IPS-15b (cell line): Measurements from ENCODE around the gene GRIFIN.

Experiments
- H3K27me3 ChIP-seq: one replicate; pipeline ENCODE4 v1.6.1; 2013; ENCODE audit warnings: low read length; ENCODE audit not compliant: control insufficient read depth, insufficient read depth
- H3K36me3 ChIP-seq: one replicate; pipeline ENCODE4 v1.6.1; 2013; ENCODE audit warnings: low read length; ENCODE audit not compliant: control insufficient read depth, insufficient read depth
- H3K4me1 ChIP-seq: one replicate; pipeline ENCODE4 v1.6.1; 2013; ENCODE audit warnings: mild to moderate bottlenecking, low read length; ENCODE audit not compliant: control insufficient read depth, insufficient read depth
- H3K4me3 ChIP-seq: one replicate; pipeline ENCODE4 v1.5.1; 2013; ENCODE audit warnings: low read depth, low read length
- H3K9ac ChIP-seq: one replicate; pipeline ENCODE4 v1.6.1; 2013; ENCODE audit warnings: low read depth, mild to moderate bottlenecking, low read length
- H3K9me3 ChIP-seq: one replicate; pipeline ENCODE4 v1.6.1; 2013; ENCODE audit warnings: mild to moderate bottlenecking, low read length; ENCODE audit not compliant: control insufficient read depth, insufficient read depth

Gene GRIFIN

GRCh38 chr7:2476298-2476697 is at the start of gene GRIFIN:
GRIFIN (minus strand) TSS chr7:2476398; CDS start chr7:2476383, 15 bp downstream.
- H3K4me1 ChIP-seq, result peaks cover 2% of the 10 kb centered on the region
- H3K4me3 ChIP-seq, result no peak within 1 kb of the TSS
- H3K9me3 ChIP-seq, result no peaks in the 10 kb centered on the region
- no peaks in the 10 kb centered on the region for H3K36me3 ChIP-seq
- no peak within 1 kb of the TSS for H3K9ac ChIP-seq
- no peaks in the 10 kb centered on the region for H3K27me3 ChIP-seq

- peak overlapping the region; percentile 24 for H3K9ac ChIP-seq
- peaks cover 14% of the 10 kb centered on the region for H3K4me1 ChIP-seq
- H3K9me3 ChIP-seq, result no peaks in the 10 kb centered on the region
- peaks cover 5% of the 10 kb centered on the region for H3K27me3 ChIP-seq
- no peak overlapping the region for H3K4me3 ChIP-seq
- peaks cover 34% of the 10 kb centered on the region for H3K36me3 ChIP-seq
Measured at GRCh38 chr7:2524808-2525657, 48.8 kb upstream of the GRIFIN start.

GRCh38 chr7:2523941-2524807 is 48.0 kb upstream of the GRIFIN start:
- no peak overlapping the region for H3K9ac ChIP-seq
- H3K4me3 ChIP-seq, result peak overlapping the region; percentile 28
- H3K27me3 ChIP-seq, result peaks cover 5% of the 10 kb centered on the region
- H3K4me1 ChIP-seq, result peaks cover 14% of the 10 kb centered on the region
- peaks cover 34% of the 10 kb centered on the region for H3K36me3 ChIP-seq
- no peaks in the 10 kb centered on the region for H3K9me3 ChIP-seq

- Histone ChIP-seq H3K9me3 (no peaks in the 10 kb centered on the region), H3K4me3 (peak overlapping the region; percentile 28), H3K9ac (no peak overlapping the region), H3K4me1 (peaks cover 14% of the 10 kb centered on the region), H3K36me3 (peaks cover 29% of the 10 kb centered on the region), H3K27me3 (peaks cover 7% of the 10 kb centered on the region)
Measured at GRCh38 chr7:2523461-2523936, 47.3 kb upstream of the GRIFIN start.

- Histone ChIP-seq H3K4me1 (peaks cover 17% of the 10 kb centered on the region), H3K27me3 (peaks cover 11% of the 10 kb centered on the region), H3K9ac (no peak overlapping the region), H3K9me3 (no peaks in the 10 kb centered on the region), H3K4me3 (peak overlapping the region; percentile 28), H3K36me3 (peaks cover 26% of the 10 kb centered on the region)
Measured at GRCh38 chr7:2522780-2523433, 46.7 kb upstream of the GRIFIN start.

- no peak overlapping the region for H3K9ac ChIP-seq
Measured at GRCh38 chr7:2521952-2522591, 45.9 kb upstream of the GRIFIN start.

GRCh38 chr7:2521341-2521745 is 45.1 kb upstream of the GRIFIN start:
- peaks cover 20% of the 10 kb centered on the region for H3K4me1 ChIP-seq
- peak overlapping the region; percentile 71 for H3K4me3 ChIP-seq
- H3K27me3 ChIP-seq, result peaks cover 16% of the 10 kb centered on the region
- no peaks in the 10 kb centered on the region for H3K9me3 ChIP-seq
- peaks cover 16% of the 10 kb centered on the region for H3K36me3 ChIP-seq
- H3K9ac ChIP-seq, result no peak overlapping the region

More at GRCh38 chr7:2521952-2522591, 45.9 kb upstream of the GRIFIN start:
- peak overlapping the region; percentile 71 for H3K4me3 ChIP-seq
- peaks cover 20% of the 10 kb centered on the region for H3K36me3 ChIP-seq
- H3K9me3 ChIP-seq, result no peaks in the 10 kb centered on the region
- H3K4me1 ChIP-seq, result peaks cover 20% of the 10 kb centered on the region
- peaks cover 16% of the 10 kb centered on the region for H3K27me3 ChIP-seq

GRCh38 chr7:2520761-2521290 is 44.6 kb upstream of the GRIFIN start:
- peaks cover 20% of the 10 kb centered on the region for H3K4me1 ChIP-seq

GRCh38 chr7:2520131-2520760 is 44.0 kb upstream of the GRIFIN start:
- Histone ChIP-seq H3K27me3 (peaks cover 16% of the 10 kb centered on the region), H3K9me3 (no peaks in the 10 kb centered on the region), H3K36me3 (peaks cover 6% of the 10 kb centered on the region), H3K4me3 (peak overlapping the region; percentile 71), H3K9ac (peak overlapping the region; percentile 26), H3K4me1 (peaks cover 20% of the 10 kb centered on the region)

More at GRCh38 chr7:2520761-2521290, 44.6 kb upstream of the GRIFIN start:
- Histone ChIP-seq H3K27me3 (peaks cover 16% of the 10 kb centered on the region), H3K4me3 (peak overlapping the region; percentile 71), H3K9me3 (no peaks in the 10 kb centered on the region), H3K36me3 (peaks cover 12% of the 10 kb centered on the region), H3K9ac (peak overlapping the region; percentile 26)

- no peaks in the 10 kb centered on the region for H3K9me3 ChIP-seq
- H3K36me3 ChIP-seq, result peaks cover 4% of the 10 kb centered on the region
- peak within 1 kb of the TSS; percentile 71 for H3K4me3 ChIP-seq
- H3K27me3 ChIP-seq, result peaks cover 16% of the 10 kb centered on the region
- H3K9ac ChIP-seq, result peak within 1 kb of the TSS; percentile 47
- H3K4me1 ChIP-seq, result peaks cover 18% of the 10 kb centered on the region
Measured at GRCh38 chr7:2519119-2519930, 43.1 kb upstream of the GRIFIN start, which contains the start of gene LFNG. LFNG (plus strand) TSS chr7:2519774; CDS start chr7:2519862, 88 bp downstream.
